AG08396 (cell line): ENCODE results near the gene CADM3.
A peak's percentile ranks its signal among the peaks of the same experiment; 100 is the strongest.

Experiments
- DNase-seq: peaks from one replicate; pipeline ENCODE4 v3.0.0; 2012; ENCODE audit warnings: low spot score, mixed read lengths

The CADM3 gene

GRCh38 chr1:159171254-159171687 is at the start of gene CADM3:
CADM3 (plus strand) TSS chr1:159171615; CDS start chr1:159171766, 151 bp downstream.
- no peak for DNase-seq

- peak; percentile 12 for DNase-seq
These were observed 49.3 kb upstream of the CADM3 start for GRCh38 chr1:159122005-159122621.

- no peak for DNase-seq
These were observed 47.8 kb upstream of the CADM3 start for GRCh38 chr1:159123587-159123986.

- DNase-seq, result peak; percentile 73
These were observed 39.0 kb upstream of the CADM3 start for GRCh38 chr1:159132271-159132881.

- DNase-seq, result no peak
These were observed 30.9 kb upstream of the CADM3 start for GRCh38 chr1:159140474-159140873.

GRCh38 chr1:159141584-159142390 is 29.6 kb upstream of the CADM3 start:
- peak; percentile 60 for DNase-seq

GRCh38 chr1:159142391-159142663 is 29.1 kb upstream of the CADM3 start:
- no peak for DNase-seq

GRCh38 chr1:159142726-159143510 is 28.5 kb upstream of the CADM3 start:
- no peak for DNase-seq

- no peak for DNase-seq
These were observed 26.8 kb upstream of the CADM3 start for GRCh38 chr1:159144571-159144970.

GRCh38 chr1:159146980-159147379 is 24.4 kb upstream of the CADM3 start:
- DNase-seq, result no peak

GRCh38 chr1:159152031-159152430 is 19.4 kb upstream of the CADM3 start:
- no peak for DNase-seq

- peak; percentile 79 for DNase-seq
These were observed 10.3 kb upstream of the CADM3 start for GRCh38 chr1:159161001-159161718.

GRCh38 chr1:159161719-159162026 is 9.7 kb upstream of the CADM3 start:
- no peak for DNase-seq

GRCh38 chr1:159162516-159163265 is 8.7 kb upstream of the CADM3 start:
- DNase-seq, result no peak

GRCh38 chr1:159163614-159164228 is 7.7 kb upstream of the CADM3 start:
- no peak for DNase-seq

GRCh38 chr1:159168043-159168442 is 3.4 kb upstream of the CADM3 start:
- no peak for DNase-seq

GRCh38 chr1:159170639-159171038 is 776 bp upstream of the CADM3 start:
- no peak for DNase-seq

GRCh38 chr1:159171688-159172501 is 480 bp downstream of the CADM3 start:
- no peak for DNase-seq

- no peak for DNase-seq
These were observed 1.3 kb downstream of the CADM3 start for GRCh38 chr1:159172614-159173291.
